ENCODE results near the gene NAPB. TPM values are rescaled to one million over a fixed set of nuclear protein-coding genes. Genes with fewer than 3 reads are reported as not detected.

Gene NAPB
- total and polyA plus RNA-seq, 7 donors, result 3.9 to 22.9 (median 14.4) TPM

DNA sequence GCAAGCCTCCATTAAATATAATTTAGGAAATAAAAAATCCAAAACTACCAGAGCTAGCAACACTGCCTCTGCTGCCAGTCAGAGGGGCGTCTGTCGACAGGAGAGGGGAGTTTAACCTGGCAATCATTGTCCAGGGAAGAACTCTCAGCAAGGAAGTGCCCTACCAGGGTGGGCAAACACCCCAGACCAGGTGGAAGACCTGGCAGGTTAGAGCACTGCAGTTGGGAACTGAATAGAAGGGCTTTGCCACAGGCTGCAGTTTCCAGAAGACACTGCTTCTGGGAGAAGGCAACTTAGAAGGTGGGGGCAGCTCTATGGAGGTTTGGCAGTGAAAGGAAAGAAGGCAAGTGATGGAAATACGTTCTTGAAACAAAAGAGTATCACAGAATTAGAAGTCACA, 11.5 kb downstream of the NAPB start:
- no peak for DNase-seq
- H3K27me3 ChIP-seq, result no peaks in the 10 kb centered on the region
- TF ChIP-seq EP300 (IDR thresholded peaks at IDR 0.05), result no peak
- TF ChIP-seq, protein P1, sequence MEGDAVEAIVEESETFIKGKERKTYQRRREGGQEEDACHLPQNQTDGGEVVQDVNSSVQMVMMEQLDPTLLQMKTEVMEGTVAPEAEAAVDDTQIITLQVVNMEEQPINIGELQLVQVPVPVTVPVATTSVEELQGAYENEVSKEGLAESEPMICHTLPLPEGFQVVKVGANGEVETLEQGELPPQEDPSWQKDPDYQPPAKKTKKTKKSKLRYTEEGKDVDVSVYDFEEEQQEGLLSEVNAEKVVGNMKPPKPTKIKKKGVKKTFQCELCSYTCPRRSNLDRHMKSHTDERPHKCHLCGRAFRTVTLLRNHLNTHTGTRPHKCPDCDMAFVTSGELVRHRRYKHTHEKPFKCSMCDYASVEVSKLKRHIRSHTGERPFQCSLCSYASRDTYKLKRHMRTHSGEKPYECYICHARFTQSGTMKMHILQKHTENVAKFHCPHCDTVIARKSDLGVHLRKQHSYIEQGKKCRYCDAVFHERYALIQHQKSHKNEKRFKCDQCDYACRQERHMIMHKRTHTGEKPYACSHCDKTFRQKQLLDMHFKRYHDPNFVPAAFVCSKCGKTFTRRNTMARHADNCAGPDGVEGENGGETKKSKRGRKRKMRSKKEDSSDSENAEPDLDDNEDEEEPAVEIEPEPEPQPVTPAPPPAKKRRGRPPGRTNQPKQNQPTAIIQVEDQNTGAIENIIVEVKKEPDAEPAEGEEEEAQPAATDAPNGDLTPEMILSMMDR (IDR thresholded peaks at IDR 0.05), result no peak
- no peak for TF ChIP-seq POLR2A (IDR thresholded peaks at IDR 0.05)
- no peak for TF ChIP-seq POLR2AphosphoS5 (IDR thresholded peaks at IDR 0.05)
- intact Hi-C loops (cut with DNase I), result no loop called here
- WGBS, 2 donors, result 91 to 92% methylated on average over 3 of the region's 3 CpGs
- H3K27ac ChIP-seq, result no peak overlapping the region
- no peak overlapping the region for H3K4me3 ChIP-seq
- no peaks in the 10 kb centered on the region for H3K36me3 ChIP-seq
- peaks cover 0 to 24% (median 8%) of the 10 kb centered on the region in 4 donors for H3K4me1 ChIP-seq
- no peaks in the 10 kb centered on the region for H3K9me3 ChIP-seq

DNA sequence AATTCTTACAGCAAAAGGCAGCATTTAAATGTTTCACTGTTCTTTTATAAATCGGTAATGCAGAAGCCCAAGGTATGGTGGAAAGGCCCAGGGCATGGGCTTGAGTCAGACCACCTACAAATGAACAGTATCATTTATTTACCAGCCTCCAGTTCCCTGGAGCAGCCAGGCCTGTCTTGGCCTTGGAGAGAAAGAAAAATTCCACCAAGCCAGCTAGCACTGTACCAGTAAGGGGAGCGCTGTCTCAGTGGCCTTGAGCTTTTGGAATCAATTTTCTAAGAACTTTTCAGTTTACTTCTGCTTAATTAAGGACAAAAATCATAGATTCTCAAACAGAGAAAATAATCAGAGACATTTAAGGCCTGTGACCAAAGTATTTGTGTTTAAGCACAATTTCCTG, 12.3 kb downstream of the NAPB start:
- Histone ChIP-seq H3K9me3 (no peaks in the 10 kb centered on the region), H3K4me3 (no peak overlapping the region), H3K27me3 (no peaks in the 10 kb centered on the region), H3K27ac (no peak overlapping the region), H3K36me3 (no peaks in the 10 kb centered on the region), H3K4me1 (peaks cover 0 to 31% (median 14%) of the 10 kb centered on the region in 4 donors)
- TF ChIP-seq EP300 (IDR thresholded peaks at IDR 0.05), result no peak
- TF ChIP-seq, protein P1 (IDR thresholded peaks at IDR 0.05), result no peak
- DNase-seq, result no peak
- intact Hi-C loops (cut with DNase I), result no loop called here
- 94 to 97% methylated on average over 2 of the region's 2 CpGs for WGBS, 2 donors

DNA sequence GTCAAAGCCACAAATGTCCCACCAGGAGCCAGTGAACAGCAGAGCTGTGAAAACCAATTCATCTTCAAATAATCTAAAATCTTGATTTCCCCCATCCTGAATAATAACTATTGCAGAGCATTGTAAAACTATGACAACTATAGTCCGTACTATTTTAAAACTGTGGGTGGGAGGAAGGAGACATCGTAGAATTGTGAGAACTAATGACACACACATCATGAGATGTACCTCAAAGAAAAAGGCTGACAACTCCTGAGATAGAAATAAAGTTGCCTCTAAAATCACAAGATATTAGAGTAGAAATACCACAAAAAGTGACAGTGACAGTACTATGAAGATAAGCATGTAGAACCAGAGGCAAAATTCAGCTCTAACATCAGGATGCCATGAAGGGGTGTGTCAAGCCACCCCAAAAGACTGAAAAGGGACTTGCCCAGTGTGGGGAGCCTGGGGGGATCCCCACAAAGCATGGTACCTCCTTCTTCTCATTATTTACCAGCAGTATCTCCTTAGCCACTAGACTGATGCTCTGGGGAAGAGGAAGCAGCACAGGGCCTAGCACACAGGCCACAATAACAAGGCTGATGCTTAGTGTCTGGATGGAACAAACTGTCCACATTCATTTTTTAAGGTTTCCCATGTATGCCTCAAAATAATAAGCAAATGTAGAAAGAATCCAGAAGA, 13.4 kb downstream of the NAPB start:
- Histone ChIP-seq H3K36me3 (no peaks in the 10 kb centered on the region), H3K9me3 (no peaks in the 10 kb centered on the region), H3K27me3 (no peaks in the 10 kb centered on the region), H3K4me1 (peaks cover 0 to 40% (median 19%) of the 10 kb centered on the region in 4 donors), H3K4me3 (no peak overlapping the region), H3K27ac (no peak overlapping the region)
- DNase-seq, result no peak
- WGBS, 2 donors, result 88 to 94% methylated on average over 2 of the region's 2 CpGs
- no peak for TF ChIP-seq EP300 (IDR thresholded peaks at IDR 0.05)
- TF ChIP-seq POLR2A (IDR thresholded peaks at IDR 0.05), result no peak
- TF ChIP-seq, protein P1 (IDR thresholded peaks at IDR 0.05), result no peak
- TF ChIP-seq POLR2AphosphoS5 (IDR thresholded peaks at IDR 0.05), result no peak
- intact Hi-C loops (cut with DNase I), result no loop called here

DNA sequence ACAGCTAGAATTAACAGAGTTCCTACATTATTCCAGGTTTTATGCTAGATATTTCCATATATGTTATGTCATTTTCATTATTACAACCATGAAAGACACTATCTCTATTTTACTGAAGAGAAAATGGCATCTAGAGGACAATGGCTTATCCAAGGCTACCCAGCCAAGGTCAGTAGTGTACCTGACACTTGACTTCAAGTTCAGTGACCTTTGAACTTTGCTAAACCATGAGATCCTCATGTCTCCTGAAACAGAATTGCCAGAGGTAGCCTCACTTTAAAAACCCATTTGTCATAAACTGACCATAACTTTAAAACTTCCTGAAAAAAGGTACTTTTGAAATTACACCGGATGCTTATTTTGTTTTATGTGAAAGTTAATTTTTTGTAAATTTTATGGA, 14.4 kb downstream of the NAPB start:
- TF ChIP-seq EP300 (IDR thresholded peaks at IDR 0.05) (no peak), POLR2AphosphoS5 (IDR thresholded peaks at IDR 0.05) (no peak), POLR2A (IDR thresholded peaks at IDR 0.05) (no peak)
- TF ChIP-seq, protein P1 (IDR thresholded peaks at IDR 0.05), result no peak
- H3K36me3 ChIP-seq, result peaks cover 0 to 8% (median 0%) of the 10 kb centered on the region in 4 donors
- H3K4me3 ChIP-seq, result no peak overlapping the region
- no peak for DNase-seq
- intact Hi-C loops (cut with DNase I), result no loop called here
- WGBS, 2 donors, result 95 to 99% methylated on average over 1 of the region's 1 CpG
- no peak overlapping the region for H3K27ac ChIP-seq
- no peaks in the 10 kb centered on the region for H3K27me3 ChIP-seq
- H3K4me1 ChIP-seq, result peaks cover 0 to 37% (median 13%) of the 10 kb centered on the region in 4 donors
- H3K9me3 ChIP-seq, result no peaks in the 10 kb centered on the region

DNA sequence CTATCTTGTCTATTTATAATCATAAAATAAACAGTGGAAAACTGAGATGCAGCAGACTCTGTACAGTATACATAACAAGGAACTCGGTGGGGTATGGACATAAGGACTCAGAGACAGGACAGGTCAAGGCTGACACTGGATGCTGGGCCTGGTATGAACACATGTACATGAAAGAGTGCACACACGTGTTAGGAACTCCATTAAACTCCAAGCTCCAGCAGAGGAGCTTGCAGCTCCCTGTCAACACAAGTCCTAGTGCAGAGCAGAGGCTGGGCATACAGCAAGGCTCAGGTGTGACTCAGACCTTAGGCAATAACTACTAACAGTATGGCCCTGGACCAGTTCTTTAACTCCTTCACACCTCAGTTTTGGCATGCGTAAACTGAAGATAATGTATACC, 17.1 kb downstream of the NAPB start:
- intact Hi-C loops (cut with DNase I), result no loop called here
- TF ChIP-seq POLR2AphosphoS5 (IDR thresholded peaks at IDR 0.05) (no peak), EP300 (IDR thresholded peaks at IDR 0.05) (no peak), POLR2A (IDR thresholded peaks at IDR 0.05) (no peak)
- TF ChIP-seq, protein P1 (IDR thresholded peaks at IDR 0.05), result no peak
- 56 to 70% methylated on average over 3 of the region's 3 CpGs for WGBS, 2 donors
- Histone ChIP-seq H3K27ac (no peak overlapping the region), H3K36me3 (peaks cover 0 to 19% (median 0%) of the 10 kb centered on the region in 4 donors), H3K27me3 (no peaks in the 10 kb centered on the region), H3K9me3 (no peaks in the 10 kb centered on the region), H3K4me1 (peaks cover 0 to 23% (median 10%) of the 10 kb centered on the region in 4 donors), H3K4me3 (no peak overlapping the region)
- DNase-seq, result no peak

Data from sigmoid colon (tissue), 7 donors.